ENCODE measurements around the gene BARX1.

BARX1 gene

DNA sequence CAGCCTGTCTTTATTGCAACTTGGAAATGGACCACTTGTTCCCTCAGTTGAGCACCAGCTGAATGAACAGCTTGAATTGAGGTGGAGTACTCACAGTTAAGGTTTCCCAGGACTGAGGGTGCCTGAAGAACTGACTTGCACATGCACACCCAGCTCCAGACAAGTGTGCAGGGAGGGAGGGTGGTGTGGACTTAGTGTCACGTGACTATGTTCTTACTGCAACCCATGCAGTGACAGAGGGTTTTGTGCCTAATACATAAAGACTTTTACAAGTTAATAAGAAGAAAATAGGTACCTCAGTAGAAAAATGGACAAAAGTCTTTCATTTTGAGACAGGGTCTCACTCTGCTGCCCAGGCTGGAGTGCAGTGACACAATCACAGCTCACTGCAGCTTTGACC, 18.0 kb downstream of the BARX1 start:
- no peaks in the 10 kb centered on the region for H3K4me1 Mint-ChIP-seq (ENCODE audit: low read depth)
- H3K36me3 Mint-ChIP-seq (ENCODE audit: low read depth) = no peaks in the 10 kb centered on the region
- H3K27ac Mint-ChIP-seq = no peak overlapping the region
- no peaks in the 10 kb centered on the region for H3K9me3 Mint-ChIP-seq
- no peak overlapping the region for H3K4me3 Mint-ChIP-seq
- H3K27me3 Mint-ChIP-seq (ENCODE audit: low read depth) = peaks cover 16% of the 10 kb centered on the region
- no peak for DNase-seq (ENCODE audit: low spot score)

DNA sequence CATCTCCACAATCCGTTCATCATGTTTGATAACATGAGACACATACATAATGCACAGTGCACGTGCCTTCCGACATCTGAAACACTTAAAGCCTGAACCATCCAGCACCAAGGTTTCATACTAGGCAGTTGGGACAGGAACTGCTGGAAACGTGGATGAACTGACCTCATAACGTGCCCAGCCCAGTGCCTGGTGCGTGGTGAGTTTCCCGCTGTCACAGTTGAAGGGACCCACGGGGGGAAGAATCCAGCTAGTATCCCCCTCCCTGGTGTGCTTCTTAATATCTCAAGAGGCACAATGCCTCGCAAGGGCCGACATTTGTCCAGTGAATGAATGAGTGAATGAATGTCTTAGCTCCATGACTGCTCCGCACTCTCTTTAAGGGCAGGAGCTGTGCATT, 23.2 kb downstream of the BARX1 start:
- H3K9me3 Mint-ChIP-seq = no peaks in the 10 kb centered on the region
- DNase-seq (ENCODE audit: low spot score) = no peak
- peaks cover 2% of the 10 kb centered on the region for H3K27me3 Mint-ChIP-seq (ENCODE audit: low read depth)
- no peak overlapping the region for H3K27ac Mint-ChIP-seq
- no peaks in the 10 kb centered on the region for H3K36me3 Mint-ChIP-seq (ENCODE audit: low read depth)
- H3K4me3 Mint-ChIP-seq = no peak overlapping the region
- H3K4me1 Mint-ChIP-seq (ENCODE audit: low read depth) = no peaks in the 10 kb centered on the region

DNA sequence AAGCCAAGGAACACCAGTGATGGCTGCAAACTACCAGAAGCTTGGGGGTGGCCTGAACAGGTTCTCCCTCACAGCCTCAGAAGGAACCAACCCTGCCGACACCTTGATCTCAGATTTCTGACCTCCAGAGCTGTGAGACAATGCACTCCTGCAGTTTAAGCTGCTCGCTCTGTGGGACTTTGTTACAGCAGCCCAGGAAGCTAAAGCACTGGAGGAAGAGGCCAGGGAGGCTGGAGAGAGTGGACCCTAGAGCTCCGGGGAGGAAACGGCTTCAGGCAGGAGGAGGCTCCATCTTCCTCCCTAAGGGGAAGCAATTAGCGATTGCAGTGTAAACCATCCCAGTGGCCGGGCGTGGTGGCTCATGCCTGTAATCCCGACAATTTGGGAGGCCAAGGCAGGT, 25.1 kb downstream of the BARX1 start:
- no peaks in the 10 kb centered on the region for H3K4me1 Mint-ChIP-seq (ENCODE audit: low read depth)
- no peak overlapping the region for H3K27ac Mint-ChIP-seq
- no peak overlapping the region for H3K4me3 Mint-ChIP-seq
- no peaks in the 10 kb centered on the region for H3K36me3 Mint-ChIP-seq (ENCODE audit: low read depth)
- no peaks in the 10 kb centered on the region for H3K9me3 Mint-ChIP-seq
- DNase-seq (ENCODE audit: low spot score) = no peak
- no peaks in the 10 kb centered on the region for H3K27me3 Mint-ChIP-seq (ENCODE audit: low read depth)

DNA sequence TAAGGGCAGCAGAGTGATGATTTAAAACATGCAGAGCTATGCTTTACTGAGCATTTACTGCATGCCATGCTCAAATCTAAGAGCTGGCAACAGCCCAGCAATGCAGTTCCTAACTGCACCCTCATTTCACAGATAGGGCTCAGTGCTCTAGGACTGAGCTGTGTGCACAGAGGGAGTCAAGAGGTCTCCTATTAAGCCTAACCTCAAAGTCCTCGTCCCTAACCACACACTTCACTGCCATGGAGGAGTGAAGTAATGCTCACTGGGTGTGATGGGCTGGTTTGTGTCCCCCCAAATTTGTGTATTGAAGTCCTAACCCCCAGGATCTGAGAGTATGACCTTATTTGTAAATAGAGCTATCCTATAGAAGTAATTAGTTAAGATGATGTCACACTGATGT, 25.9 kb downstream of the BARX1 start:
- Mint-ChIP-seq H3K27me3 (ENCODE audit: low read depth) (no peaks in the 10 kb centered on the region), H3K4me3 (no peak overlapping the region), H3K4me1 (ENCODE audit: low read depth) (no peaks in the 10 kb centered on the region), H3K36me3 (ENCODE audit: low read depth) (no peaks in the 10 kb centered on the region), H3K9me3 (no peaks in the 10 kb centered on the region), H3K27ac (no peak overlapping the region)
- DNase-seq (ENCODE audit: low spot score) = no peak

DNA sequence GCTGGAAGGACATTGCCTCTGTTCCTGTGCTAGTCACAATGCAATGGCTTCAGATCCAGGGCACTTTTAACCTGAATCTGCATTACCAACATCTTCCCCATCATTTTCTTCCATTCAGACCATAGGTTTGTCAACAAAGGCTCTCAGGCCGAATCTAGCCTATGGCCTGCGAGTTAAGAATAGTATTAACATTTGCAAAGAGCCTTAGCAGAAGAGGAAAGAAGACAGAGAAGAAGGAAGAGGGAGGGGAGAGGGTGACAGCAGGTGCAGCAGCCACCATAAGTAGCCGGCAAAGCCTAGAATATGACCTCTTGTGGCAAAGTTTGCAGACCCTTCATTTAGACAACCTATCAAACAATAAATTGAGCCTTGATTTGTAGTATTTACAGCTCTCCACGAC, 32.6 kb downstream of the BARX1 start:
- no peak overlapping the region for H3K4me3 Mint-ChIP-seq
- H3K4me1 Mint-ChIP-seq (ENCODE audit: low read depth) = no peaks in the 10 kb centered on the region
- DNase-seq (ENCODE audit: low spot score) = no peak
- H3K27ac Mint-ChIP-seq = no peak overlapping the region
- no peaks in the 10 kb centered on the region for H3K27me3 Mint-ChIP-seq (ENCODE audit: low read depth)
- no peaks in the 10 kb centered on the region for H3K9me3 Mint-ChIP-seq
- no peaks in the 10 kb centered on the region for H3K36me3 Mint-ChIP-seq (ENCODE audit: low read depth)

DNA sequence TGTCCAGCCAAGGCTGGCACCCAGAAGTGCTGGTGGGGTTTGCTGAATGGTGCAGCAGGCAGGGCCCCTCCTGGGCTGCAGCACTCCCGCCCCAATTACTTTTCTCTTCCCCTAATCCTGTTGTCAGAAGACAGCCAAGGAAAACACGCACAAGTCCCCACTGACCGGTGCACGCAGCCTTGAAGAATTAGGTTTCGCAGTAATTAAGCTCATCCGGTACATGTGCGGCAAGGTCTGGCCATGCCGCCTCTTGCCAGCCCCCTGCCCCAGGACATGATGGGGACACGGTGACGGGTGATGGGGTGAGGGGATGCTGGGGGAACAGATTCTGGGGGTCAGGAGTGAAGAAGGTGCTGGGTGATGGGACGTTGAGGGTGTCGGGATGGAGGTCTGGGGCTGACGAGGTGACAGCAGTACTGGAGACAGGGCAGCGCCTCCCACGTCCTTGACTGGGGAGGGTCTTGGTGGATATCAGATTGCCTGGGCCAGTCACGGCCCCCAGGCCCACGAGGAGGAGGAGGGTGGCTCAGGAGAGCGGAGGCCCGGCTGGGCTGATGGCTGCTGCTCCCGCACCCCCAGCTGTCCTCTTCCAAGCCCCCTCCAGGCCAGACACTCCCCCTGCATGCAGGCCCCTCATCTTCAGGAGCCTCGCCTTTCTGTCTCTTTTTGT, 34.9 kb downstream of the BARX1 start:
- H3K4me3 Mint-ChIP-seq = no peak overlapping the region
- no peak for DNase-seq (ENCODE audit: low spot score)
- no peaks in the 10 kb centered on the region for H3K27me3 Mint-ChIP-seq (ENCODE audit: low read depth)
- H3K4me1 Mint-ChIP-seq (ENCODE audit: low read depth) = no peaks in the 10 kb centered on the region
- H3K36me3 Mint-ChIP-seq (ENCODE audit: low read depth) = no peaks in the 10 kb centered on the region
- no peak overlapping the region for H3K27ac Mint-ChIP-seq
- H3K9me3 Mint-ChIP-seq = no peaks in the 10 kb centered on the region

DNA sequence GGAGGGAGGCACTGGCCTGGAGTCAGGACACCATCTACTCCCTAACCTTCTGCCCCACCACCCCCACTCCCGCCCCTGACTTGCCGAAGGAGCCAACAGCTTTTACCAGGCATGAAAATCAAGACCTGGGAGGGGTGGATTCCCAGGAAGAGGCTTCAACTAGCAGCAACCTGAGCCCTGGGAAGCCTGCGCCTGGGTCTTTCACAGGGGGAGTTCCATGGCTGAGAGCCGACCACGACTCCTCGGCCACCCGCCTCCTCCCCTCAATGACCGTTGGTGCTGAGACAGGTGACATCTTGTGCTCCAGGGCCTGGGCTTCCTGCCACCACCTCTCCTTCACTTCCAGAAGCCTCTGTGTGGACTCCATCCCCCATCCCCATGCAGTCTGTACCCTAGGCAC, 37.1 kb downstream of the BARX1 start:
- no peaks in the 10 kb centered on the region for H3K9me3 Mint-ChIP-seq
- no peak overlapping the region for H3K27ac Mint-ChIP-seq
- no peaks in the 10 kb centered on the region for H3K36me3 Mint-ChIP-seq (ENCODE audit: low read depth)

DNA sequence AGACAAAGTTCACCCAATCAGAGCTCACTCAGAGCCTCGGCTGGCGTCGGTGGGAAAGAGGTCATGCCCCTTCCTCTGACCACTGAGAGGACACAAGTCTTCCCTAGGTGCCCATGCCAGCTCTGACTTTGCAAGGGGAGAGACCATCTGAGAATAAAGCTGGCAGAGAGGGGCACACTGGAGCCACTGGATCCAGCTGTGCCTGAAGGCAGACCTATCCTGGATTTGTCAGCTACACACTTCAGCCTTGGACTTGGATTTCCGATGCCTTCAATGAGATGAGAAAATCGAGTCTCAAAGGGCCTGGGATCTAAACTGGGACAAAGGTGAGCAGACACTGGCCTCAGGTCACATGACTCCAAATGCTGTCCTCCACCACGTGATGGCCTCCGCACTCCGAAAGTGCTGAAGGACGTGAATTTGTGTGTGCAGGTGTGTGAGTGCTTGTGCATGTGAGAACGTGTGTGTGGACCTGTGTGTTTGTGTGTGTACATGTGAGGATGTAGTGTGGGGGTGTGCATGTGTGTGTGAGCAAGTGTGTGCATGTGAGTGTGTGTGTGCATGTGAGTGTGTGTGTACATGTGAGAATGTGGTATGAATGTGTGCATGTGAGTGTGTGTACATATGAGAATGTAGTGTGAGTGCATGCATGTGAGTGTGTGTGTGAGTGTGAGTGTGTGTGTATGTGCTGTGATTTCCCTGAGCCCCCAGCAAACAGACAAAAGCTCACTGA, 37.9 kb downstream of the BARX1 start:
- no peak overlapping the region for H3K4me3 Mint-ChIP-seq
- no peak for DNase-seq (ENCODE audit: low spot score)
- H3K9me3 Mint-ChIP-seq = no peaks in the 10 kb centered on the region
- no peaks in the 10 kb centered on the region for H3K36me3 Mint-ChIP-seq (ENCODE audit: low read depth)
- no peaks in the 10 kb centered on the region for H3K27me3 Mint-ChIP-seq (ENCODE audit: low read depth)
- H3K4me1 Mint-ChIP-seq (ENCODE audit: low read depth) = no peaks in the 10 kb centered on the region
- H3K27ac Mint-ChIP-seq = no peak overlapping the region

More for the DNA sequence above, 37.1 kb downstream of the BARX1 start:
- no peak for DNase-seq (ENCODE audit: low spot score)
- Mint-ChIP-seq H3K4me3 (no peak overlapping the region), H3K4me1 (ENCODE audit: low read depth) (no peaks in the 10 kb centered on the region), H3K27me3 (ENCODE audit: low read depth) (no peaks in the 10 kb centered on the region)

DNA sequence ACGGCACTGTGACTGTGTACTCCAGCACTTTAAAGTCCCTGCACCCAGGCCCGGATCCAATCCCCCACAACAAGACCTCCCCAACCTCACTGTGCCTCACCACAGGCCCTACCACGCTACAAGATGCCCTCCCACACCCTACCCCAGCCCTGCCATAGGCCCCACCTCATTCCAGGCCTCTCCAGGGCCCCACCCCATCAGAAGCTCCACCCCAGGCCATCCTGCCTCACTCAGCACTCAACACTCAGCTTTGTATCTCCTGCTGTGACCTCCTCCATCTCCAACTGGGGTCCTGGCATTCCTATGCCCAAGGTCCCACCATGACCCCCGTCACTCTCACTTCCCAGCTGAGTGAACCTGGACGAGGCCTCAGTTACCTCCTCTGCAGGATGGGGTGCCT, 38.8 kb downstream of the BARX1 start:
- H3K9me3 Mint-ChIP-seq = no peaks in the 10 kb centered on the region
- no peaks in the 10 kb centered on the region for H3K4me1 Mint-ChIP-seq (ENCODE audit: low read depth)
- H3K4me3 Mint-ChIP-seq = no peak overlapping the region
- no peak for DNase-seq (ENCODE audit: low spot score)
- H3K27me3 Mint-ChIP-seq (ENCODE audit: low read depth) = no peaks in the 10 kb centered on the region
- no peak overlapping the region for H3K27ac Mint-ChIP-seq
- H3K36me3 Mint-ChIP-seq (ENCODE audit: low read depth) = no peaks in the 10 kb centered on the region

DNA sequence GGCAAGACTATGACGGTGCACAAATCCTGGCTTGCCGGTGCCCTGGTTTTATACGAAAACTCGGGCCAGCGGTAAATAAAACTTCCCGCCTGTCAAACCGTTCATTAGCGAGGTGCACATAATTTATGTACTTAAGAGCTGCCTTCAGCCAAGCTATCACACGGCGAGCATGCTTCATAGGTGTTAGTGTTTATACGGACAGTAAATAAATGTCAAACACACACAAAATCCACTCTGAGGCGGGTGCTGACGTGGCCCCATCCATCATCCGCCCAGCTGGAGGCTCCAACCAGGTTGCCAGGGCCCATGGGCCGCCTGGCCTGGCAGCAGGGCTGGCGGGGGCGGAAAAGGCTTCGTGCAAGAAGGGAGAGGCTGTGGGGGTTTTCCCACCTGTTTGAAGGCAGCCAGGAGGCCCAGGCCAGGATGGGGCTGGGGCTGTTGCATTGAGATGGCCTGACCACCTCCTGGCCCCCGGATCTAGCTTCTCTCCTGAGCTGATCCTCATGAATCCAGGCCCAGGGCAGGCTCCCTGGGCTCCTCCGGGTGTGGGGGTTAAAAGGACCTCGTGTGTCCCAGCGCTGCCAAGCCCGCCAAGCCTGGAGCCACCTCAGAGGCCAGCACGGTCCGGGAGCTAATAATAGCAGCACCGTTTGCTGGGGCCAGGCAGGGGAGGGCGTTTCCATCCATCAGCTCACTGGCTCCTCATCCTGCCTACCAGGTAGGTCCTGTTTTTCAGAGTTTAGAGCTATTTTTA, 43.2 kb downstream of the BARX1 start:
- no peak overlapping the region for H3K27ac Mint-ChIP-seq
- no peaks in the 10 kb centered on the region for H3K36me3 Mint-ChIP-seq (ENCODE audit: low read depth)
- no peak for DNase-seq (ENCODE audit: low spot score)
- H3K4me3 Mint-ChIP-seq = no peak overlapping the region
- peaks cover 2% of the 10 kb centered on the region for H3K27me3 Mint-ChIP-seq (ENCODE audit: low read depth)
- H3K4me1 Mint-ChIP-seq (ENCODE audit: low read depth) = peaks cover 5% of the 10 kb centered on the region
- no peaks in the 10 kb centered on the region for H3K9me3 Mint-ChIP-seq

DNA sequence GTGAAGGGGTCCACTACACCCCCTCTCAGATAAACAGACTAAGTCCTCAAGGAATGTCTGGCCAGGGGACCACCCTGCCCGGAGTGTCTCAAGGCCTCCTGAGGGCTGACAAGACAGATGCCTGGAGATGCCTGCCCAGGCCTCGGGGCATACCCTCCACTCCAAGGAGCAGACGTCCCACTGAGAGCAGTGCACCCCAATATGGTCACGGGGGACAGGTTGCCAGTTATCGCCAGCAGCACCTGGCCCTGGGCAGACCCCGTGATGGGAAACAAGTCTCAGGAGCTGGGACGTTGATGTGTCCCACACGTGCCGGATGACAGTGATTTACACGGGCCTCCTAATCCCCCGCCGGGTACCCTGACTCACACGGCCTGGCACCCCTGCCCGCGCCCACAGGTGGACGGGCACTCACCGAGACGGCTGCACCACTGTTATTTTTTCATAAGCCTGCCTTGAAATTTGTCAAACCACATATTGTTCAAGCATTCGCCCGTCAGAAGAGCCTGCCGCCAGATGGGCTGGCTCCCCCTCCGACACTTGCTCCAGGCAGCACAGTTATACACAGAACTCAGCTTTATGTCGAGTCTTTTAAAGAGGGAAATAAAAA, 43.9 kb downstream of the BARX1 start:
- H3K36me3 Mint-ChIP-seq (ENCODE audit: low read depth) = no peaks in the 10 kb centered on the region
- H3K4me3 Mint-ChIP-seq = no peak overlapping the region
- peaks cover 5% of the 10 kb centered on the region for H3K4me1 Mint-ChIP-seq (ENCODE audit: low read depth)
- no peak for DNase-seq (ENCODE audit: low spot score)
- H3K9me3 Mint-ChIP-seq = no peaks in the 10 kb centered on the region
- H3K27ac Mint-ChIP-seq = no peak overlapping the region
- peaks cover 2% of the 10 kb centered on the region for H3K27me3 Mint-ChIP-seq (ENCODE audit: low read depth)

DNA sequence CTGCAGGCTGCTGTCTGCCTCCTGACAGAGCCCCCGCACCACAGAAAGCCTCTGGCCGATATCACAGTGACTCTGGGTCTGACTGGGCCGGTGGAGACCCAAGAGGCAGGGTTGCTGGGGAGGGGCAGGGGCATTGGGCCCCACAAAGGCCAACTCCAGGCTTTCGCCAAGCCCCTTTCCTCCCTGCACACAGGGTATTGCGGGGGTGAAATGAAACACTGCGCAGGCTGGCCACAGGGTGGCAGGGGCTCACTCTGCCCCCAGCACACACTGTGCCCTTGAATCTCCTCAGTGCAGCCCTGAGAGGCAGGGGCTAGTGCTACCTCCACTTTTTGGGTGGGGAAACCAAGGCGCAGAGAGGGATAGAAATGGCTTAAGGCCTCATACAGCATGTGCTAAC, 44.6 kb downstream of the BARX1 start:
- peaks cover 5% of the 10 kb centered on the region for H3K4me1 Mint-ChIP-seq (ENCODE audit: low read depth)
- peaks cover 2% of the 10 kb centered on the region for H3K27me3 Mint-ChIP-seq (ENCODE audit: low read depth)
- no peak overlapping the region for H3K4me3 Mint-ChIP-seq
- no peak overlapping the region for H3K27ac Mint-ChIP-seq
- no peak for DNase-seq (ENCODE audit: low spot score)
- no peaks in the 10 kb centered on the region for H3K36me3 Mint-ChIP-seq (ENCODE audit: low read depth)
- no peaks in the 10 kb centered on the region for H3K9me3 Mint-ChIP-seq

DNA sequence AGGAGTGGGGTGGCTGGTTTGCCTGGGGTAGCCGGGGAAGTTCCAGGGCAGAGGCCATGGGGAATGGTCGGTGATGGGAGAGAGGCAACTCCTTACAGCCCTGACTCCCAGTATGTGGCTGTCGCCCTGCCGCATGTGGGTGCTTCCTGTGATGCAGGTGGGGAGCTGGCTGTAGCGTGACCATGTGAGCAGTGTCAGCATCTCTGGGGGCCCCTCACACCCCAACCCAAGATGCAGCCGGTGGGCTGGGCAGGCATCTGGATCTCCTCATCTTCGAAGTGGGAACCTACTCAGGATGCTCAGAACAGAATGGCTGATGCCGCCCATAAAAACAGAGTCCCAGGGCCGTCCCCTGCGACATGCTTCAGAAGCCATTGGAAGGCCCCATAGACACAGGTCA, 45.0 kb downstream of the BARX1 start:
- DNase-seq (ENCODE audit: low spot score) = no peak
- H3K27me3 Mint-ChIP-seq (ENCODE audit: low read depth) = peaks cover 2% of the 10 kb centered on the region
- no peak overlapping the region for H3K4me3 Mint-ChIP-seq
- peaks cover 5% of the 10 kb centered on the region for H3K4me1 Mint-ChIP-seq (ENCODE audit: low read depth)
- no peak overlapping the region for H3K27ac Mint-ChIP-seq
- H3K36me3 Mint-ChIP-seq (ENCODE audit: low read depth) = no peaks in the 10 kb centered on the region
- H3K9me3 Mint-ChIP-seq = no peaks in the 10 kb centered on the region

DNA sequence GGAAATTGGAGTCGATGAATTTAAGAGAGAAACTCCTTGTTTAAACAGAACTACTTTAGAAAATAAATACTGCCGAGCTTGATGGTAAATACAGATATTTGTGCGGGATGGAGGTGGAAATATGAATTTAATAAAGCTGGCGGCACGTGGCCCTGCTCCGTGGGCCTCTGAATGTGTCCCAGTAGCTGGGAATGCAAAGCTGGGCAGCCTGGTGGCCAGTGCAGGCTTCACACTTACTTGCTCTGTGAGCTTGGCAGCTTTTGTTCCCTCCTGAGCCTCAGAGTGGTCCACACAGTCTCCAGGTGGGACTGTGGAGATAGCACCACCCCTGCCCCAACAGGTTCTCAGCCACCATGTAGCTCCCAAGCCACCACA, 45.9 kb downstream of the BARX1 start:
- no peaks in the 10 kb centered on the region for H3K9me3 Mint-ChIP-seq
- H3K27ac Mint-ChIP-seq = no peak overlapping the region
- DNase-seq (ENCODE audit: low spot score) = no peak
- H3K36me3 Mint-ChIP-seq (ENCODE audit: low read depth) = no peaks in the 10 kb centered on the region
- no peak overlapping the region for H3K4me3 Mint-ChIP-seq
- H3K27me3 Mint-ChIP-seq (ENCODE audit: low read depth) = peaks cover 2% of the 10 kb centered on the region
- peaks cover 5% of the 10 kb centered on the region for H3K4me1 Mint-ChIP-seq (ENCODE audit: low read depth)

All from T-helper 2 cell treated with Interferon-gamma antibody and Interleukin-4, amounts not matched to agents 5 μg/mL and 100 μg/mL, for 36 hours (primary cell).